Endothelial cell of umbilical vein (primary cell): ENCODE measurements around the gene OR4E1. TPM values are rescaled to one million over a fixed set of nuclear protein-coding genes. Genes with fewer than 3 reads are reported as not detected.

Experiments
- polyA plus RNA-seq, 4 experiments: library from polyadenylated mRNA; depleted of rRNA in 3 of 4; stranded (reverse) in 3 of 4; unstranded in 1 of 4; fragments of >200 nt; gene quantifications; 2 replicates each; pipeline versions ENCODE4 v1.2.1 to v1.2.3, GENCODE V29; 2011 to 2012; ENCODE audit warnings: missing spikeins in 1 of 4
- small RNA-seq: library from RNA; depleted of rRNA; stranded (forward); fragments of <200 nt; gene quantifications from one replicate; pipeline ENCODE3, GENCODE V24; 2012; ENCODE audit warnings: low replicate concordance, low read depth; ENCODE audit not compliant: insufficient read depth, insufficient read length
- total RNA-seq: library from RNA; stranded (reverse); gene quantifications from 2 replicates; pipeline ENCODE4 v1.2.3, GENCODE V29; 2021

OR4E1 gene
- total and polyA plus RNA-seq, 2 donors (not counting 3 experiments of a cell fraction or from before 2014, with no cell fraction given) = not detected

Small RNAs within 50 kb of the gene (small RNA-seq; reads per million reads assigned to genes)
- gene AC243972.3 = not detected

Other genes with a start within 250 kb of the OR4E1 start
- gene CHD8, start 217.7 kb downstream of the OR4E1 start, total RNA-seq = 86.7 and 94.3 TPM in 2 replicates
- gene CHD8, start 217.7 kb downstream of the OR4E1 start, polyA plus RNA-seq = 52.3 and 55.2 TPM in 2 replicates
- gene RAB2B, start 196.9 kb downstream of the OR4E1 start, total RNA-seq = 29.1 and 30.6 TPM in 2 replicates
- gene RAB2B, start 196.9 kb downstream of the OR4E1 start, polyA plus RNA-seq = 26.8 and 27.9 TPM in 2 replicates
- gene TOX4, start 196.6 kb downstream of the OR4E1 start, total RNA-seq = 63.2 and 67.4 TPM in 2 replicates
- gene TOX4, start 196.6 kb downstream of the OR4E1 start, polyA plus RNA-seq = 78.2 and 78.4 TPM in 2 replicates
- 63.1 and 65.0 TPM in 2 replicates for gene METTL3, start 162.5 kb downstream of the OR4E1 start, total RNA-seq
- gene METTL3, start 162.5 kb downstream of the OR4E1 start, polyA plus RNA-seq = 80.2 and 85.3 TPM in 2 replicates
- gene SALL2, start 147.5 kb downstream of the OR4E1 start, total RNA-seq = 4.6 and 6.8 TPM in 2 replicates
- 2.8 and 4.3 TPM in 2 replicates for gene SALL2, start 147.5 kb downstream of the OR4E1 start, polyA plus RNA-seq
- gene OR10G3, start 93.7 kb downstream of the OR4E1 start, total RNA-seq = not detected in 2 replicates
- not detected in 2 replicates for gene OR10G3, start 93.7 kb downstream of the OR4E1 start, polyA plus RNA-seq
- gene OR10G2, start 38.9 kb downstream of the OR4E1 start, total RNA-seq = not detected in 2 replicates
- gene OR10G2, start 38.9 kb downstream of the OR4E1 start, polyA plus RNA-seq = not detected in 2 replicates
- gene OR4E2, start 20.0 kb downstream of the OR4E1 start, total RNA-seq = not detected in 2 replicates
- gene OR4E2, start 20.0 kb downstream of the OR4E1 start, polyA plus RNA-seq = not detected in 2 replicates